ENCODE data around the gene MUC4.
"Not testable (repeated sequence)": the region's sequence is repeated elsewhere in the genome, so short reads cannot be mapped to it uniquely, and the experiment has no call there.

MUC4 gene

GRCh38 chr3:195738274-195739044 lies 73.3 kb downstream of the MUC4 start:
- no peak for DNase-seq (ENCODE audit: low read depth)

DNA sequence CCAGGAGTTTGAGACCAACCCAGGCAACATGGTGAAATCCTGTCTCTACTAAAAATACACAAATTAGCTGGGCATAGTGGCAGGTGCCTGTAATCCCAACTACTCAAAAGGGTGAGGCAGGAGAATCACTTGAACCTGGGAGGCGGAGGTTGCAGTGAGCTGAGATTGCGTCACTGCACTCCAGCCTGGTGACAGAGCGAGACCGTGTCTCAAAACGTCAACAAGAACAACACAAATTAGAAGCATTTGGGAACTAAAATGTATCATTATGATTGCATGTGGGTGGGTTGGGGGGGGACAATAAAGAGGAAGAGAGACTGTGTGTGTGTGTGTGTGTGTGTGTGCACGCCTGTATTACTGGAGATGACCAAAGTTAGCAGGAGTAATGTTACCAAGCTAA lies 73.9 kb downstream of the MUC4 start:
- not testable (repeated sequence) for DNase-seq (ENCODE audit: low read depth)

DNA sequence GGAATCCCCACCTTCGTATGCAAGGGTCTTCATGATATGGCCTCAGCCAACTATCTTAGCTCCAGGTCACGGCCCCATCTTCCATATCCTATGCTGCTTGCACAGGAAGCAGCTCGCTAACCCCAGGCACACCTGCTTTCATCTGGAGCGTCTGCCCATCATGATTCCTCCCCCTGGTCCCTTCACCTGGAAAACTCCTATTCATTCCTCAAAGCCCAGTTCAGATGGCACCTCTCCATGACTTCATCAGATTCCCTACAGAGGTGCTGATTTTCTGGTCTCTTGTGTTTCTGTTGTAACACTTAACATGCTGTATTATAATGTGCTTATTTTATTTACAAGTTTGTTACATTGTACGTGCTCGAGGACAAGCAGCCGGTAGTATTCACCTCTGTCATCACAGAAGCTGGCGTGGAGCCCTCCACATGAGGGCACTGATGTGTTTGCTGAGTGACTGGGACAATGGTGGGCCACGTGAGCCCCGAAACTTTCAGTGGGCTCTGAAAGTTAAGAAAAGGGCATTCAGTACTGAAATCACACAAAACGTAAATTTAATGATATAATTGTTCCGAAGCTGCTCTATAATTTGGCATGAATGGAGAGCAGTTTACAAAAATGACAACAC lies 74.8 kb downstream of the MUC4 start:
- no peak for DNase-seq (ENCODE audit: low read depth)

DNA sequence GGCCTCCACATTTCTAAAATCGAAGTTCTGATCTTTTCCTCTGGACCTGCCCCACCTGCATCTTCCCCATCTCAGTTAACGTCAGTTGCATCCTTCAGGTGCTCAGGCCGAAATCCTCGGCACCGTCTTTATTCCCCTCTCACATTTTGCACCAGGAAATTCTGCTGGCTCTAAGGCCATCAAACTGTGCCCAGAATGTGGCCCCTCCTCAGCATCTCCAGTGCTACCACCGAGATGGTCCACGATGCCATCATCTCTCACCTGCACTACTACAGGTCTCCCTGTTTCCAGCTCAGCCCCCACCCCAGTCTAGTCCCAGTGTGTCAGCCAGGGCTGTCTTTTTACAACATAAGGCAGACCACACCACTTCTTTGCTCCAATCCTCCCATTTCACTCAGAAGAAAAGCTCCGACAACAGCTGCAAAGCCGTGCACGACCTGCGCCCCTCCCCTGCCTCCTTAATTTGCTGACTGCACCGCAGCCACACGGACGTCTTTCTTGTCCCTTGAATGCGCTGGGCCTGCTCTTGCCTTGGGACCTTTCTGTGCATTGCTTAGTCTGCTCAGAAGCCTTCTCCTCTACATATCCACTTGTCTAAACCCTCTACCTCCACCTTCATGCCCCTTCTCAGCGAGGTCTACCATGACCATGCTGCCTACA lies 76.6 kb downstream of the MUC4 start:
- DNase-seq (ENCODE audit: low read depth) = no peak

- DNase-seq (ENCODE audit: low read depth) = no peak
Observed at GRCh38 chr3:195732940-195733339, 78.8 kb downstream of the MUC4 start.

GRCh38 chr3:195731356-195731905 lies 80.3 kb downstream of the MUC4 start:
- no peak for DNase-seq (ENCODE audit: low read depth)

DNA sequence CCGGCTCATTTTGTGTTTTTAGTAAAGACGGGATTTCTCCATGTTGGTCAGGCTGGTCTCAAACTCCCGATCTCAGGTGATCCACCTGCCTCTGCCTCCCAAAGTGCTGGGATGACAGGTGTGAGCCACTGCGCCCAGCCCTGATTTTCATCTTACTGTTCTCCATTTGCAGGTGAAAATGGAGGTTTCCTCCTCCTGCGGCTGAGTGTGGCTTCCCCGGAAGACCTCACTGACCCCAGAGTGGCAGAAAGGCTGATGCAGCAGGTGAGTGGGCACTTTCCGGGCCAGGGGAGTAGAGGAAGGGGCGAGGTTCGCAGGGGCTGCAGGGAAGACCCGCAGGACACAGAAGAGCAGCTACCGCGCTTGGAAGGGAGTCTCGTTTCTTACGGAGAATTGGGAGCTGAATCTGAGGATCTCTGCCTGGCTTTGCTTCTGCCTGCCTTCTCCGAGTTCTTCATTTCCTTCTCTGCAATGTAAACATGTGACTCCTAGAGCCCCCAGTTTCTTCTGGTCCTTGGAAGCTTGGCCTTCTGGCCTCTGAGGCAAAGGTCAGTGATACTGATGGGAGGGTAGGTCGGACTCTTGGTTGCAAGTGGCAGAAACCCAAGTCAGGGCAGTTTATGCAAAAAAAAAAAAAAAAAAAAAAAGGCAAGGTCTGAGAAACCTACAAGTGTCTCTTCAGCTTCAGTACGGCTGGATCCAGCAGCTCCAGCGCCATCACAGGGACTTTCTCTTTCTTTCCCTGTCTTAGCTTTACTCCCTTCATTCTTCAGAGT lies 82.1 kb downstream of the MUC4 start:
- DNase-seq (ENCODE audit: low read depth) = no peak

- DNase-seq (ENCODE audit: low read depth) = not testable (repeated sequence)
Observed at GRCh38 chr3:195728789-195729188, 82.9 kb downstream of the MUC4 start.

DNA sequence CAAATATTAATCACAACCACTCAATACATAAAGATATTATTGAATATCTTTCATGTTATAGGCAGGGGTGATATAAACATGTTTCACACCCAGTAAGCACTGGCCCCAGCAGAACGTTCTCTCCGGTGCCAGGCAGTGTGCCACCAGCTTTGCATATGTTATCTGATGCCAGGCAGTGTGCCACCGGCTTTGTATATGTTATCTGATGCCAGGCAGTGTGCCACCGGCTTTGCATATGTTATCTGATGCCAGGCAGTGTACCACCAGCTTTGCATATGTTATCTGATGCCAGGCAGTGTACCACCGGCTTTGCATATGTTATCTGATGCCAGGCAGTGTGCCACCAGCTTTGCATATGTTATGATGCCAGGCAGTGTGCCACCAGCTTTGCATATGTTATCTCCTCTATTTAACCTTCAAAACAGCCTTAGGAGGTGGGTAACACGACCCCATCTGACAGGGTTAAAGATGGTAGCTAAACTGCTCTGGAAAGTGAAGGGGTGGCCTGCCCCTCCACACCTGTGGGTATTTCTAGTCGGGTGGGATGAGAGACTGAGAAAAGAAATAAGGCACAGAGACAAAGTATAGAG lies 84.0 kb downstream of the MUC4 start:
- DNase-seq (ENCODE audit: low read depth) = no peak

GRCh38 chr3:195725916-195726740 lies 85.6 kb downstream of the MUC4 start:
- DNase-seq (ENCODE audit: low read depth) = not testable (repeated sequence)

GRCh38 chr3:195724363-195724762 lies 87.4 kb downstream of the MUC4 start:
- not testable (repeated sequence) for DNase-seq (ENCODE audit: low read depth)

GRCh38 chr3:195722996-195723345 lies 88.8 kb downstream of the MUC4 start:
- not testable (repeated sequence) for DNase-seq (ENCODE audit: low read depth)

GRCh38 chr3:195722139-195722995 lies 89.4 kb downstream of the MUC4 start:
- DNase-seq (ENCODE audit: low read depth) = not testable (repeated sequence)

DNA sequence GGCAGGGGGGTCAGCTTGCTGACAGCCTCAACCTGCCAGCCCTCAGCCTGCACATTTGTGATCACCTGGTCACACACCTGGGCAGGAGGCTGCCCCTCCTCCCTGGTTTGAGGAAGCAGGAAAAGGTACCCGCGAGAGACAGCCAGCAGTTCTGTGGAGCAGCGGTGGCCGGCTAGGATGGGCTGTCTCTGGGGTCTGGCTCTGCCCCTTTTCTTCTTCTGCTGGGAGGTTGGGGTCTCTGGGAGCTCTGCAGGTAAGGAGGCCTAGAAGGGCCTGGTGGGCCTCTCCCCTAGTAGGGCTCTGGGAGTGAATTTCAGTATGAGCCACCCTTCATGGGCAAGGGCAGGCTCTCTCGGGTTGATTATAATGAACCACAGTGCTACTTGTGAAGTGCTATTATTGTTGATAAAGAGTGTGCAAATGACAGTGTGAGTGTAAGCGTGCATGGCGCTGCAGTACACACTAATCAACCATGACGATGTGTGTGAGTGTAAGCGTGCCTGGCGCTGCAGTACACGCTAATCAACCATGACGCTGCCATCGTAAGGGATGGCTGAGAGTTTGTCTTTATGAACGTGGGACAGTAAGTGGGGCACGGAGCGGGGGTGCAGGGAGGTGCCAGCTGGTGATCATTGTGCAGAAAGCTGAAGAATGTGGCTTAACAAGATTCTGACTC lies 90.8 kb downstream of the MUC4 start, which contains the start of gene MUC20:
MUC20 (plus strand) TSS at position 148 of the 676 bp plus-strand sequence; CDS start at position 178, 30 bp downstream.
- not testable (repeated sequence) for DNase-seq (ENCODE audit: low read depth)

GRCh38 chr3:195719514-195720254 lies 92.0 kb downstream of the MUC4 start:
- DNase-seq (ENCODE audit: low read depth) = not testable (repeated sequence)

DNA sequence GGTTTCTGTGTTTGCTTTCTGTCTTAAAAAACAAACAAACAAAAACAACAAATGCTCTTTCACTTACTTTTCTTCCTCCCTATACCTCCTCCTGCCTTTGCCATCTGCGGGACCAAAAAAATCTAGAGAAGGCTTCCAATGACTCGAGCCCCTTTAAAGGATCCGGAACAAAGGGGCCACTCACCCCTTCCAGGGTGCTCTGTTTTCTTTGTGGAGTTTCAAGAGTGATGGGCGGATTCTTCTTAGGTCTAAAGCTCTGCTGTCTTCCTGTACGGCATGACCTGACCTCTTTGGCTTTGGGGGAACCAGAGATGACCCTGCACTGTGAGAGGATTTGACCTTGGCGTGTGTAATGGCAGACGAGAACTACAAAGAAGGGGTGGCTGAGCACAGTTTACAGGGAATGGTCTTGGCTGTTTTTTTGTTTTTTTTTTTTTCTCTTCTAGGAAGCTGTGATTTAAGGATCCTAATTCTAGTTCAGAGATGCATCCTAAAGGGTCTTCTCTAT lies 93.2 kb downstream of the MUC4 start:
- DNase-seq (ENCODE audit: low read depth) = no peak

DNA sequence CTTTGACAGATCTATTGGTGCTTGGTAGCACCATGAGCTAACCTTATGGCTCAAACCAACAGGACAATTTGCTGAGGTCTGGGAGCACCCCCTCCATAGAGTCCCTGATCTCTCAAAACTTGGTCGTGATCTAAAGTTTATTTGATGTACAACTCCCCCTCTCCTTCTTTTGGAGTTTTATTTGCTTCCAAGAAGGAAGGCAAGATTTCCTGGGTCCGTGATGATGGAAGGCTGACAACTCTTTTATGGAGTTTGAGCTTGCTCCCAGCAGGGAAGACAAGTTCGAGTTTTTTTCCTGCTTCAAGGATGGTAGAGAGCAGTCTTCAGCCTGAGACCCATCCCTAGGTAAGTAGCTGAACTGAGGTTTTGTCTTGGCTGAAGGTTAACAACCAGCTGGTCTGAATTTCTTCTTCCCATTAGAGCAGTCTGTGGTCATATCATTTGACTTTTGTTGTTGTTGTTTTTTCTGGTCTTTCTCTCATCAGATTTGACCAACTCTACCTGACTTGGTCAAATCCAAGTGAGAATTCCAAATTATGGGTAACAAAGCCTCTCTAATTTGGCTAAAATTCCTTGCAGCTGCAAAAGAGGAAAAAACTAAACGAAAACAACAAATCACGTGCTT lies 93.8 kb downstream of the MUC4 start:
- no peak for DNase-seq (ENCODE audit: low read depth)

DNA sequence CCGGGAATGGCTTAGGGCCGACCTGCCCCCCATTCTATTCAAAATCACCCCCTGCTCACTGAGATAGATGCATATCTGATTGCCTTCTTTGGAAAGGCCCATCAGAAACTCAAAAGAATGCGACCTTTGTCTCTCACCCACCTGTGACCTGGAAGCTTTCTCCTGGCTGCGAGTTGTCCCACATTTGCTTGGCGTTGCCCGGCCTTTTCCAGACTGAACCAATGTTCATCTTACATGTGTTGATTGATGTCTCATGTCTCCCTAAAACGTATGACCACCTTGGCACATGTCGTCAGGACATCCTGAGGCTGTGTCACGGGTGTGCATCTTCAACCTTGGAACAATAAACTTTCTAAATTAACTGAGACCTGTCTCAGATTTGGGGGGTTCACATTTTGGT lies 94.3 kb downstream of the MUC4 start:
- no peak for DNase-seq (ENCODE audit: low read depth)
